ENCODE results near the gene DIPK1B.
"Not testable (repeated sequence)": the region's sequence is repeated elsewhere in the genome, so short reads cannot be mapped to it uniquely, and the experiment has no call there.

DIPK1B gene

GRCh38 chr9:136748666-136749611 is 36.6 kb downstream of the DIPK1B start:
- in situ Hi-C loops (cut with HindIII; ENCODE audit: low sequenced_read_pairs) = no loop called here

DNA sequence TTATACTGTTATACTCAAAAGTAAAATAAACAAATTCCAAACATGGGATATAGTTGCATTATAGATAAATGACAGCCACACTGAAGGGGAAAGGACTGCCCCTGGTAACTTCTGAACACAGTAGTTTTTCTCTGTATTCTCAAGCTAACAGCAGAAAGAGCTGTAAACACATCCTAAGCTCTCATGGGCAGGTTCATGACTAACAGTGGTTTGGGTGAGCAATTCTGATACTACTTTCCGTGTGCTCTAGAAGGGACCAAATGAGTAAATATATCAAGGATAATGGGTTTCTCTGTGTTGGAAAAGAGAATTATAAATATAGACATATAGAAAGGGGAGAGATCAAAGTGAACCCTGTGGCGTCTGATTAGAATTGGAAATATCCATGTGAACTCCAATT is 38.2 kb downstream of the DIPK1B start:
- in situ Hi-C loops (cut with HindIII; ENCODE audit: low sequenced_read_pairs) = no loop called here

GRCh38 chr9:136751244-136751643 is 38.9 kb downstream of the DIPK1B start:
- in situ Hi-C loops (cut with HindIII; ENCODE audit: low sequenced_read_pairs) = no loop called here

- in situ Hi-C loops (cut with HindIII; ENCODE audit: low sequenced_read_pairs) = no loop called here
Measured at GRCh38 chr9:136751814-136752213, 39.4 kb downstream of the DIPK1B start.

- in situ Hi-C loops (cut with HindIII; ENCODE audit: low sequenced_read_pairs) = no loop called here
Measured at GRCh38 chr9:136753371-136754058, 41.1 kb downstream of the DIPK1B start.

DNA sequence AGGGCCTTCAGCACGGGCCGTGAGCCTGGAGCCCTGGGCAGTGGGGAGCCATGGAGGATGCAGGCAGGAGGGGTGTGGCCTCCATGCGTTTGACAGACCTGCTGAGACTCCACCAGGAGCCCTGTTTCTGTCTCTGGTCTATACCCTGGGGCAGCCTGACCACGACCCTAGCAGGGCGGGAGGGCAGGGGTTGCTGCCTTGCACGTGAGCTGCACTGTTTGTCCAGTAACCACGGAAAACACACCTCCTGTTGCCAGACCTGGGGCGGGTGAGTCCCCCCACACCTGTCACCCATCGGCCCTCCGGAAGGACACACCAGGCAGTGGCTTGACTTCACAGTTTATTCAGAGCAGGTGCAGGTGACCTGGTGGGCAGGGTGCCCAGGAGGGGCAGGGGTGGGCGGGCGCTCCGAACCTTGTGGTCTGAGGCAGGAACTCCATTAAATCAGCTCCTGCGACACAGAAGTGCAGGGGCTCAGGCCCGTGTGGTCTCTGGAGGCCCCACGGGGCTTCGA is 41.7 kb downstream of the DIPK1B start:
- in situ Hi-C loops (cut with HindIII; ENCODE audit: low sequenced_read_pairs) = no loop called here

DNA sequence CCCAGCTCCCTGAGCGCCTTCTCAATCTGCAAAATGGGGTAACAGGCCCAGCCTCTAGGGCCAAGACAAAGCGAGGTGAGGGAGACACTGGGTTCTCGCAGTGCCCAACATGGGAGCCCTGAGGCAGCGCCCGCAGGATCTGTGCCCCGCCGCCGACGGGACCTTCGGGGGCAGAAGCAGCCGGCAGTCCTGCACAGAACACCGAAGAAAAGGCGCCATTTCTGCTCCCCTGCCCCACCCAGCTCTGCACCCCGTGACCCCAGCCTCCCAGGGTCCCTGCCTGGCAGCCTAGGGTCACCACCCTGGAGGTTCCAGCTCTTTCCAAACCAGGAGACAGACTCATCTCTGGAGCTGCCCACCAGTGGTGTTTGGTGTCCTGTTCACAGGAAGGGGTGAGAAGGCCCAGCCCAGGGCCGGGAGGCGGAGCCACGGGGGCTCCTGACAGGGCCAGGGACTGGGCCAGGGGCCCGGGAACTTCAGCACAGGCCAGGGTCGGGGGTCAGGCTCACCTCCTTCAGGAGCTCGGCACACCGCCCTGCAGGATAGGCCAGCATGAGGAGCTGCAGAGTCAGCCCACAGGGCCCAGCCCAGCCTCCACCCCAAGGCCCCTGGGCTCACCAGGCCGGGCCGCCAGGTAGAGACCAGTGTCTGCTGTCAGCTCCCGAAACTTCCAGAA is 42.4 kb downstream of the DIPK1B start:
- in situ Hi-C loops (cut with HindIII; ENCODE audit: low sequenced_read_pairs) = no loop called here

- in situ Hi-C loops (cut with HindIII; ENCODE audit: low sequenced_read_pairs) = not testable (repeated sequence)
Measured at GRCh38 chr9:136755302-136756133, 43.1 kb downstream of the DIPK1B start.

DNA sequence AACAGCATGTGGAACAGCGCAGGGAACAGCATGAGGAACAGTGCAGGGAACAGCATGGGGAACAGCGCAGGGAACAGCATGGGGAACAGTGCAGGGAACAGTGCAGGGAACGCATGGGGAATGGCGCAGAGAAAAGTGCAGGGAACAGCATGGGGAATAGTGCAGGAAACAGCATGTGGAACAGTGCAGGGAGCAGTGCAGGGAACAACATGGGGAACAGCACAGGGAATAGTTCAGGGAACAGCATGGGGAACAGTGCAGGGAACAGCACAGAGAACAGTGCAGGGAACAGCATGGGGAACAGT is 43.7 kb downstream of the DIPK1B start:
- in situ Hi-C loops (cut with HindIII; ENCODE audit: low sequenced_read_pairs) = no loop called here

DNA sequence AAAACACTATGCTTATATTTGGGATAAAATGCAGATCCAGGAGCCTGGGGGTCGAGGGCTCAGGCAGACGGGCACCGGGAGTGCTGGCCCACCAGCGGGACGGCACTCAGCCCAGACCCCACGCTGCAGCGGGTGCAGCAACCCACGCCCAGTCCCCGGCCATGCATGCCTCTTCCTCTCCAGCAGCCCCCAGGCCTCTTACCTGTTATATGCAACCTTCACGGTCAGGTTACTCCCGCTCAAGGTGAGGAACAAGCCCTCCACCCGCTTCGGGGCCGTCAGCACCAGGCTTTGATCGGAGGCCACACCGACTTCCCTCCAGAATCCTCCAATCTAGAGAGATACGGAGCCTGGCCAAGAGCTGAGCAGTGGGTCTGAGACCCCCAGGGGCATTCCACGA is 44.5 kb downstream of the DIPK1B start:
- in situ Hi-C loops (cut with HindIII; ENCODE audit: low sequenced_read_pairs) = no loop called here

- in situ Hi-C loops (cut with HindIII; ENCODE audit: low sequenced_read_pairs) = no loop called here
Measured at GRCh38 chr9:136757328-136757727, 45.0 kb downstream of the DIPK1B start.

DNA sequence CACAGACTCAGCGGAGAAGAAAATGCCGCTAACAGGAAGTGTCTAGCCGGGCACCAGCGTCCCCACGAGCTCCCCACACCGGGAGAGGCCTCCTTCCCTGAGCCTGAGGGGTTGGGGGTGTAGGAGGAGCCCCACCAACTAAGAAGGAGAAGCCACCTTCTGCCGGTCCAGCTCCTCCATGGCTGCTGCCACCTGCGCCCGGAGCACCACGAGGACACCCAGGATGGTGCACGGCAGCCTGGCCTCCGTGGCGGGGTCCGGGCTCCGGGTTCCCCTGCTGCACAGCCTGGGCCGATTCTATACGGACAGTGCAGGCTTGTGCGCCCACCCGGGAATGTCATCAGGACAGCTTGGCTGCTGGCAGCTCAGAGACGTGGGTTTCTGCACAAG is 45.4 kb downstream of the DIPK1B start:
- in situ Hi-C loops (cut with HindIII; ENCODE audit: low sequenced_read_pairs) = no loop called here

- in situ Hi-C loops (cut with HindIII; ENCODE audit: low sequenced_read_pairs) = no loop called here
Measured at GRCh38 chr9:136759001-136759400, 46.6 kb downstream of the DIPK1B start.

DNA sequence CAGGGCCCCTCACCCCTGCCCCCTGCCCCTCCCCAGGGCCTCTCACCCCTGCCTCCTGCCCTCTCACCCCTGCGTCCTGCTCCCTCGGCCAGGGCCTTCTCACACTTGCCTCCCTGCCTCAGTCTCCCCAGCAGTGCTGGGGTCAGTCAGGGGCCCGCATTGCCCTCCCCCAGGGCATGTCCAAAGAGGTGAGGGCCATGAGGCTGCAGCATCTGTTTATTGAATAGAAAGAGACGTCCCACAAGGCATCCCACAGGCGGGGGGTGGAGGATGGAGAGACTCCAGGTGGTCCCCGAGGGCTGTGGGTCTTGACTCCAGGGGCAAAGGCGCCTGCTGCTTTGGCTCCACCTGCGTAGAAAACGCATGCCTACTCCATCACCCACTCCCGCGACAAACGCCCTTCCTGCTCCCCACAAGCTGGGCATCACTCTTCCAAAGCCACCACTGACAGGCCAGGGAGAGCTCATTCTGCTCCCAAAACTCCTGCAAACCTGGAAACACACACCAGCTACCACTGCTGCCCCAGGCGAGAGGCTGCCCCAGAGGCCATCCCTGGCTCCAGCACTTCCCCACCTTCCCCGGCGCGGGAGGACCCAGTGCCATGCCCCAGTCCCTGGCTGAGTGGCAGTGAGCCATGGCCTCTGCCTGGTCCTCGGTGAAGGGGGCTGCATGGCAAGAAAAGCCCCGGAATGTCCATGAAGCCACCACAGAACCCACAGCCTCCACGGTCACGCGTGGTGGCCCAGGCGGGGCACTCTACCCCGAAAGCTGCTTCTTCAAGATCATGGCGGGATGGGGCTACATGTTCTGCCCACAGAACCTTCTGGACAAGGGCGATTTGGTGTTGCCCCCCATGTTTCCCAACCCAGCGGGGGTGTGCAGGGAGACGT is 47.3 kb downstream of the DIPK1B start:
- in situ Hi-C loops (cut with HindIII; ENCODE audit: low sequenced_read_pairs) = no loop called here

- in situ Hi-C loops (cut with HindIII; ENCODE audit: low sequenced_read_pairs) = no loop called here
Measured at GRCh38 chr9:136760424-136760823, 48.1 kb downstream of the DIPK1B start.

GRCh38 chr9:136760834-136761544 is 48.6 kb downstream of the DIPK1B start:
- in situ Hi-C loops (cut with HindIII; ENCODE audit: low sequenced_read_pairs) = not testable (repeated sequence)

- in situ Hi-C loops (cut with HindIII; ENCODE audit: low sequenced_read_pairs) = no loop called here
Measured at GRCh38 chr9:136761545-136761981, 49.2 kb downstream of the DIPK1B start.

- in situ Hi-C loops (cut with HindIII; ENCODE audit: low sequenced_read_pairs) = no loop called here
Measured at GRCh38 chr9:136762221-136762691, 49.9 kb downstream of the DIPK1B start.
